Small intestine (tissue), 16 donors: ENCODE measurements around the gene SLC45A1. TPM values are rescaled to one million over a fixed set of nuclear protein-coding genes. Genes with fewer than 3 reads are reported as not detected.
"Not testable (repeated sequence)": the region's sequence is repeated elsewhere in the genome, so short reads cannot be mapped to it uniquely, and the experiment has no call there.

Experiments
- DNase-seq, 2 donors: peaks; one replicate each; pipeline versions ENCODE4 v3.0.0 to v3.0.0-alpha.2; 2013
- FAIRE-seq: peaks from 2 replicates; lab custom pipeline; 2012; peaks lifted over from hg19 to GRCh38; lab: Jason Lieb, UNC
- H3K27ac ChIP-seq, 3 donors: one replicate each; pipeline ENCODE4 v1.5.1; 2013; ENCODE audit warnings: low read length in 2 of 3, mild to moderate bottlenecking in 2 of 3, control low read depth in 1 of 3, inconsistent platforms in 1 of 3, low read depth in 1 of 3, moderate library complexity in 1 of 3
- H3K27me3 ChIP-seq, 3 donors: one replicate each; pipeline ENCODE4 v1.6.1; 2013; ENCODE audit warnings: low read length in 3 of 3, inconsistent platforms in 1 of 3; ENCODE audit not compliant: control insufficient read depth in 3 of 3, insufficient read depth in 3 of 3
- H3K36me3 ChIP-seq, 3 donors: one replicate each; pipeline ENCODE4 v1.6.1; 2013; ENCODE audit warnings: low read length in 3 of 3, inconsistent platforms in 1 of 3, low read depth in 1 of 3, mild to moderate bottlenecking in 1 of 3, moderate library complexity in 1 of 3; ENCODE audit not compliant: control insufficient read depth in 3 of 3, insufficient read depth in 2 of 3
- H3K4me1 ChIP-seq, 3 donors: one replicate each; pipeline ENCODE4 v1.6.1; 2013; ENCODE audit warnings: low read length in 2 of 3, inconsistent platforms in 1 of 3, low read depth in 1 of 3, mild to moderate bottlenecking in 1 of 3, moderate library complexity in 1 of 3; ENCODE audit not compliant: control insufficient read depth in 3 of 3, insufficient read depth in 2 of 3
- H3K4me3 ChIP-seq, 3 donors: one replicate each; pipeline ENCODE4 v1.5.1; 2013; ENCODE audit warnings: low read length in 3 of 3, control low read depth in 1 of 3, inconsistent platforms in 1 of 3, low read depth in 1 of 3, mild to moderate bottlenecking in 1 of 3, moderate library complexity in 1 of 3
- H3K9me3 ChIP-seq, 2 donors: one replicate each; pipeline ENCODE4 v1.6.1; 2013; ENCODE audit warnings: low read depth in 1 of 2, low read length in 1 of 2; ENCODE audit not compliant: control insufficient read depth in 2 of 2, insufficient read depth in 1 of 2
- WGBS, 3 donors: extraction: QIAGEN DNeasy Blood & Tissue Kit; methylation state at CpG; one replicate each; pipeline ENCODE4 v1.1.7; 2013; 5-methylcytosine and 5-hydroxymethylcytosine counted together
- long read RNA-seq, 10 donors: transcript quantifications; one replicate each; lab custom pipeline, GENCODE V29; 2026
- polyA plus RNA-seq, 4 donors: library from polyadenylated mRNA; stranded (reverse) in 3 of 4; unstranded in 1 of 4; fragments of 200-250 nt in 3 of 4; fragments of 120-200 nt in 1 of 4; gene quantifications; one replicate each; pipeline versions ENCODE4 v1.2.1 to v1.2.3, GENCODE V29; 2013
- donor health status: healthy with polysubstance abuse.
- donor health status: control.
- donor health status: control.
- donor health status: Bipolar disorder and iron deficiency.
- donor health status: healthy.

SLC45A1 gene
- 1 to 10 TPM in 1 of 4 donors, under 1 TPM in 1, not detected in 2; 0.58 to 2.4 TPM for polyA plus RNA-seq
- long read RNA-seq, donor 1, result 0 reads
- long read RNA-seq, donor 2, result 0 reads
- long read RNA-seq, donor 3, result 0 reads
- long read RNA-seq, donor 4, result 0 reads
- long read RNA-seq, donor 5, result 0 reads
- long read RNA-seq, donor 6, partial matches to known transcripts, result 0 of 1 reads
- long read RNA-seq, donor 6, other reads (novel, unspliced or antisense), result 0 of 1 reads
- long read RNA-seq, donor 7, result 0 reads
- long read RNA-seq, donor 8, result 0 reads
- long read RNA-seq, donor 9, result 0 reads
- long read RNA-seq, donor 10, partial matches to known transcripts, result 0 of 4 reads
- long read RNA-seq, donor 10, other reads (novel, unspliced or antisense), result 0 of 4 reads

- Histone ChIP-seq H3K9me3 (no peaks in the 10 kb centered on the region), H3K4me3 (peak within 1 kb of the TSS; percentile 43 to 50 (median 49)), H3K27ac (no peak within 1 kb of the TSS), H3K27me3 (peaks cover 2 to 13% (median 3%) of the 10 kb centered on the region in 3 donors), H3K36me3 (no peaks in the 10 kb centered on the region), H3K4me1 (peaks cover 0 to 50% (median 2%) of the 10 kb centered on the region in 3 donors)
- WGBS, 3 donors, result 11 to 20% (median 11%) methylated on average over 59 to 75 of the region's 75 CpGs
- FAIRE-seq, result no peak
- peak; percentile 62 to 82 for DNase-seq
Measured at GRCh38 chr1:8317647-8318381, at the start of gene SLC45A1. Gene SLC45A1 (plus strand): TSS chr1:8318114. CDS start chr1:8324330, 6,216 bp downstream.

- 65 to 81% (median 77%) methylated on average over 4 of the region's 4 CpGs for WGBS, 3 donors
- no peak overlapping the region for H3K4me3 ChIP-seq
- FAIRE-seq (no peak), DNase-seq (no peak)
- H3K27me3 ChIP-seq, result no peaks in the 10 kb centered on the region
- H3K4me1 ChIP-seq, result peaks cover 0 to 9% (median 0%) of the 10 kb centered on the region in 3 donors
- H3K9me3 ChIP-seq, result no peaks in the 10 kb centered on the region
- H3K27ac ChIP-seq, result no peak overlapping the region
- H3K36me3 ChIP-seq, result no peaks in the 10 kb centered on the region
Measured at GRCh38 chr1:8273036-8273435, 44.9 kb upstream of the SLC45A1 start.

GRCh38 chr1:8274352-8274751 lies 43.6 kb upstream of the SLC45A1 start:
- Histone ChIP-seq H3K27me3 (no peaks in the 10 kb centered on the region), H3K27ac (peak overlapping the region in 1 of 3 donors; percentile 2), H3K9me3 (no peaks in the 10 kb centered on the region), H3K4me3 (no peak overlapping the region), H3K36me3 (no peaks in the 10 kb centered on the region), H3K4me1 (peaks cover 0 to 9% (median 0%) of the 10 kb centered on the region in 3 donors)
- peak in 1 of 2 donors; percentile 56 for DNase-seq
- WGBS, 3 donors, result 47 to 48% (median 47%) methylated on average over 8 of the region's 8 CpGs
- FAIRE-seq, result no peak

GRCh38 chr1:8276173-8276914 lies 41.6 kb upstream of the SLC45A1 start:
- DNase-seq (no peak), FAIRE-seq (no peak)
- H3K27me3 ChIP-seq, result no peaks in the 10 kb centered on the region
- 88 to 93% (median 89%) methylated on average over 21 of the region's 21 CpGs for WGBS, 3 donors
- H3K4me3 ChIP-seq, result no peak overlapping the region
- H3K9me3 ChIP-seq, result no peaks in the 10 kb centered on the region
- H3K4me1 ChIP-seq, result peaks cover 0 to 9% (median 0%) of the 10 kb centered on the region in 3 donors
- H3K27ac ChIP-seq, result no peak overlapping the region
- no peaks in the 10 kb centered on the region for H3K36me3 ChIP-seq

- Histone ChIP-seq H3K4me3 (no peak overlapping the region), H3K4me1 (peaks cover 0 to 15% (median 0%) of the 10 kb centered on the region in 3 donors), H3K27me3 (no peaks in the 10 kb centered on the region), H3K36me3 (no peaks in the 10 kb centered on the region), H3K27ac (no peak overlapping the region), H3K9me3 (no peaks in the 10 kb centered on the region)
- DNase-seq (no peak), FAIRE-seq (no peak)
- 69 to 85% (median 69%) methylated on average over 4 of the region's 4 CpGs for WGBS, 3 donors
Measured at GRCh38 chr1:8276932-8277331, 41.0 kb upstream of the SLC45A1 start.

GRCh38 chr1:8278677-8279076 lies 39.2 kb upstream of the SLC45A1 start:
- not testable (repeated sequence) for H3K36me3 ChIP-seq, H3K9me3 ChIP-seq, DNase-seq, H3K27me3 ChIP-seq, FAIRE-seq, H3K27ac ChIP-seq, H3K4me3 ChIP-seq
- WGBS, 3 donors, result 75 to 87% (median 85%) methylated on average over 8 of the region's 8 CpGs
- H3K4me1 ChIP-seq, result peaks cover 0 to 18% (median 3%) of the 10 kb centered on the region in 3 donors

GRCh38 chr1:8281843-8282509 lies 35.9 kb upstream of the SLC45A1 start:
- 68 to 75% (median 75%) methylated on average over 14 of the region's 14 CpGs for WGBS, 3 donors
- no peak for FAIRE-seq

More at GRCh38 chr1:8281843-8282509, 35.9 kb upstream of the SLC45A1 start:
- Histone ChIP-seq H3K4me3 (no peak overlapping the region), H3K27me3 (no peaks in the 10 kb centered on the region), H3K27ac (no peak overlapping the region), H3K9me3 (peaks cover 0 to 4% of the 10 kb centered on the region in 2 donors), H3K36me3 (no peaks in the 10 kb centered on the region), H3K4me1 (peaks cover 0 to 16% (median 3%) of the 10 kb centered on the region in 3 donors)
- peak in 1 of 2 donors; percentile 45 for DNase-seq
